Fibroblast of pulmonary artery (primary cell): ENCODE data around the gene JAKMIP1.

Source experiments
- DNase-seq: peaks from one replicate; pipeline ENCODE4 v3.0.0-alpha.2; 2010; ENCODE audit warnings: low read depth
- H3K4me3 ChIP-seq: replicated peaks from 2 replicates; pipeline ENCODE4 v1.5.1; 2011; ENCODE audit warnings: low read depth, mild to moderate bottlenecking, control low read depth, low read length, moderate library complexity
- CTCF ChIP-seq: IDR thresholded peaks from 2 replicates; pipeline ENCODE4 v1.5.1; 2011; ENCODE audit warnings: mild to moderate bottlenecking, control low read depth, low read length, inconsistent platforms; ENCODE audit errors: missing control alignments

The JAKMIP1 gene

GRCh38 chr4:6012200-6012599 lies 188.1 kb downstream of the JAKMIP1 start:
- DNase-seq: no peak
- no peak for TF ChIP-seq CTCF
- H3K4me3 ChIP-seq: no peak overlapping the region

GRCh38 chr4:6011686-6012085 lies 188.7 kb downstream of the JAKMIP1 start:
- no peak overlapping the region for H3K4me3 ChIP-seq

GRCh38 chr4:6011271-6011671 lies 189.1 kb downstream of the JAKMIP1 start:
- no peak for DNase-seq
- no peak overlapping the region for H3K4me3 ChIP-seq

More at GRCh38 chr4:6011686-6012085, 188.7 kb downstream of the JAKMIP1 start:
- no peak for DNase-seq
- TF ChIP-seq CTCF: no peak

GRCh38 chr4:6010789-6011188 lies 189.6 kb downstream of the JAKMIP1 start:
- DNase-seq: no peak
- H3K4me3 ChIP-seq: no peak overlapping the region
- no peak for TF ChIP-seq CTCF

More at GRCh38 chr4:6011271-6011671, 189.1 kb downstream of the JAKMIP1 start:
- TF ChIP-seq CTCF: no peak

- no peak overlapping the region for H3K4me3 ChIP-seq
- DNase-seq: no peak
- TF ChIP-seq CTCF: no peak
These were observed 190.9 kb downstream of the JAKMIP1 start for GRCh38 chr4:6009452-6009851.

GRCh38 chr4:6008766-6009385 lies 191.5 kb downstream of the JAKMIP1 start:
- TF ChIP-seq CTCF: no peak
- DNase-seq: no peak
- H3K4me3 ChIP-seq: no peak overlapping the region

GRCh38 chr4:6008092-6008551 lies 192.2 kb downstream of the JAKMIP1 start:
- TF ChIP-seq CTCF: no peak
- H3K4me3 ChIP-seq: no peak overlapping the region
- DNase-seq: no peak
